ENCODE measurements around the gene SLC4A2.

Gene SLC4A2

GRCh38 chr7:151100921-151101320, 41.5 kb downstream of the SLC4A2 start:
- no peak for DNase-seq (ENCODE audit: low read depth)
- no peak overlapping the region for H3K4me3 ChIP-seq (ENCODE audit: low read depth, low read length)
- TF ChIP-seq CTCF (conservative IDR thresholded peaks at IDR 0.05; ENCODE audit: low read depth, low read length), result no peak

- H3K4me3 ChIP-seq (ENCODE audit: low read depth, low read length), result no peak overlapping the region
- no peak for DNase-seq (ENCODE audit: low read depth)
- no peak for TF ChIP-seq CTCF (conservative IDR thresholded peaks at IDR 0.05; ENCODE audit: low read depth, low read length)
These were observed 42.4 kb downstream of the SLC4A2 start for GRCh38 chr7:151101621-151102396.

GRCh38 chr7:151102991-151103390, 43.6 kb downstream of the SLC4A2 start:
- no peak for DNase-seq (ENCODE audit: low read depth)
- H3K4me3 ChIP-seq (ENCODE audit: low read depth, low read length), result no peak overlapping the region
- no peak for TF ChIP-seq CTCF (conservative IDR thresholded peaks at IDR 0.05; ENCODE audit: low read depth, low read length)

GRCh38 chr7:151103973-151104372, 44.6 kb downstream of the SLC4A2 start:
- no peak overlapping the region for H3K4me3 ChIP-seq (ENCODE audit: low read depth, low read length)
- DNase-seq (ENCODE audit: low read depth), result no peak
- no peak for TF ChIP-seq CTCF (conservative IDR thresholded peaks at IDR 0.05; ENCODE audit: low read depth, low read length)

- H3K4me3 ChIP-seq (ENCODE audit: low read depth, low read length), result no peak overlapping the region
- DNase-seq (ENCODE audit: low read depth), result peak; percentile 90
- TF ChIP-seq CTCF (conservative IDR thresholded peaks at IDR 0.05; ENCODE audit: low read depth, low read length), result no peak
These were observed 45.2 kb downstream of the SLC4A2 start for GRCh38 chr7:151104411-151105235.

GRCh38 chr7:151107882-151108281, 48.5 kb downstream of the SLC4A2 start:
- no peak for TF ChIP-seq CTCF (conservative IDR thresholded peaks at IDR 0.05; ENCODE audit: low read depth, low read length)
- H3K4me3 ChIP-seq (ENCODE audit: low read depth, low read length), result no peak overlapping the region
- no peak for DNase-seq (ENCODE audit: low read depth)
